Activated T-helper 2 cell treated with anti-CD3 and anti-CD28 coated beads, Interferon-gamma antibody, Interleukin-2, Interleukin-4, amounts not matched to agents 10 μg/mL and 5 μg/mL and 100 μg/mL, durations not matched to agents 14 hours and 24 hours and 36 hours (primary cell): ENCODE measurements around the gene EP400. TPM values are rescaled to one million over a fixed set of nuclear protein-coding genes. Genes with fewer than 3 reads are reported as not detected.

ENCODE experiments used
- DNase-seq: peaks from one replicate; pipeline ENCODE4 v3.0.0; 2021; ENCODE audit warnings: low spot score
- H3K27ac Mint-ChIP-seq: one replicate; pipeline ENCODE4 v1.8.0; 2021; ENCODE audit warnings: mixed read lengths
- H3K27me3 Mint-ChIP-seq: one replicate; pipeline ENCODE4 v1.8.0; 2021; ENCODE audit warnings: low read depth, mixed read lengths
- H3K36me3 Mint-ChIP-seq: one replicate; pipeline ENCODE4 v1.8.0; 2021; ENCODE audit warnings: low read depth, mixed read lengths
- H3K4me1 Mint-ChIP-seq: one replicate; pipeline ENCODE4 v1.8.0; 2021; ENCODE audit warnings: low read depth, mixed read lengths
- H3K4me3 Mint-ChIP-seq: one replicate; pipeline ENCODE4 v1.8.0; 2021; ENCODE audit warnings: low read depth, mild to moderate bottlenecking, moderate library complexity, mixed read lengths
- H3K9me3 Mint-ChIP-seq: one replicate; pipeline ENCODE4 v1.8.0; 2021; ENCODE audit warnings: mixed read lengths
- intact Hi-C: fragments of 100-400 bp; cut with micrococcal nuclease; formaldehyde crosslinking; loops from one replicate; pipeline ENCODE4 v1.15.1; 2023
- total RNA-seq: library from RNA; stranded (reverse); gene quantifications from 2 replicates; pipeline ENCODE4 v1.2.3, GENCODE V29; 2022

EP400 gene
- total RNA-seq, 1 donor from 2014 or later = 57.7 TPM

DNA sequence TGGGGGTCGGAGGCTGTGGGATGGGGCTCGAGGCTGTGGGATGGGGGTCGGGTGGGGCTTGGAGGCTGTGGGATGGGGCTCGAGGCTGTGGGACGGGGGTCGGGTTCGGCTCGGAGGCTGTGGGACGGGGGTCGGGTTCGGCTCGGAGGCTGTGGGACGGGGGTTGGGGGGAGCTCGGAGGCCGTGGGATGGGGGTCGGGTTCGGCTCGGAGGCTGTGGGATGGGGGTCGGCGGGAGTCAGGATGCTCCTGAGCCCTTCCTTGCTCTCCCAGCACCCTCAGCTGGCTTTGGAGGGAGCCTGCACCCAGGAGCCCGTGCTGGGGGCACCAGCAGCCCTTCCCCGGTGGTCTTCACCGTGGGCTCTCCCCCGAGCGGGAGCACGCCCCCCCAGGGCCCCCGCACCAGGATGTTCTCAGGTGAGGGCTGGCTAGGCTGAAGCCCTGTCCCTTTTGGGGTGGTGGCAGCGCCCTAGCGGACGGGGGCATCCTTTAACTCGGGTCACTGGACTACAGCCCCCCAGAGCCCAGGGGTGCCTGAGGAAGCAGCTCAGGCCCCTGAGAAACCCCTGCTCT, 32.5 kb upstream of the EP400 start:
- H3K27ac Mint-ChIP-seq = no peak overlapping the region
- H3K9me3 Mint-ChIP-seq = no peaks in the 10 kb centered on the region
- H3K4me1 Mint-ChIP-seq = no peaks in the 10 kb centered on the region
- intact Hi-C loops = no loop called here
- no peaks in the 10 kb centered on the region for H3K27me3 Mint-ChIP-seq
- DNase-seq = no peak
- H3K4me3 Mint-ChIP-seq = no peak overlapping the region
- no peaks in the 10 kb centered on the region for H3K36me3 Mint-ChIP-seq

DNA sequence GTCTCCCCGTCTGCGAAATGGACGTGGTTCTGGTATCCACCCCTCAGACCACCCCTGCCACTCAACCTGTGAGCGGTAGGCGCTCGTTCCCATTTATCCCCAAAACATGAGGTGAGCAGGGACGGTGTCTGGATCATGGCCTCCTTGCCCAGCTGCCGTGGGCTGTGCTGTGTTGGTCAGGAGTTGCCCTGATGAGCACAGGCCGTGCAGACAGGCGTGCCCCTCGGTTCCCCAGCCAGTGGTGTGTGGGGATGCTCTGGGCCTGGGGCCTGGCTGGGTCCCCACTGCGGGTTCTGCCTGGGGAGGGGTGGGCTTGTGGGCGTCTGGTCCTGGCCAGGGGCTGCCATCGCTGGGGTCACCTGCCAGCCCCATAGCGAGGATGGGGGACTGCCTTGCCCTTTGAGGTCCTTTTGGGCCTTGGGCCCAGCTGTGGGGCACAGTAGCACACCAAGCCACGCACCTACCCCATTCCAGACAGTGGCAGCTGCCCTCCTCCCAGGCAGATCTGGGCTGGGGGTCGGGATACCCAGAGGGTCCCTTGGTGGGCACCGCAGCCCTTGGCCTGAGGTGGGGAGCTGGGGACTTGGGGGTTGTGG, 31.9 kb upstream of the EP400 start:
- H3K27ac Mint-ChIP-seq = no peak overlapping the region
- intact Hi-C loops = no loop called here
- no peaks in the 10 kb centered on the region for H3K36me3 Mint-ChIP-seq
- H3K27me3 Mint-ChIP-seq = no peaks in the 10 kb centered on the region
- DNase-seq = no peak
- no peak overlapping the region for H3K4me3 Mint-ChIP-seq
- H3K9me3 Mint-ChIP-seq = no peaks in the 10 kb centered on the region
- H3K4me1 Mint-ChIP-seq = no peaks in the 10 kb centered on the region

DNA sequence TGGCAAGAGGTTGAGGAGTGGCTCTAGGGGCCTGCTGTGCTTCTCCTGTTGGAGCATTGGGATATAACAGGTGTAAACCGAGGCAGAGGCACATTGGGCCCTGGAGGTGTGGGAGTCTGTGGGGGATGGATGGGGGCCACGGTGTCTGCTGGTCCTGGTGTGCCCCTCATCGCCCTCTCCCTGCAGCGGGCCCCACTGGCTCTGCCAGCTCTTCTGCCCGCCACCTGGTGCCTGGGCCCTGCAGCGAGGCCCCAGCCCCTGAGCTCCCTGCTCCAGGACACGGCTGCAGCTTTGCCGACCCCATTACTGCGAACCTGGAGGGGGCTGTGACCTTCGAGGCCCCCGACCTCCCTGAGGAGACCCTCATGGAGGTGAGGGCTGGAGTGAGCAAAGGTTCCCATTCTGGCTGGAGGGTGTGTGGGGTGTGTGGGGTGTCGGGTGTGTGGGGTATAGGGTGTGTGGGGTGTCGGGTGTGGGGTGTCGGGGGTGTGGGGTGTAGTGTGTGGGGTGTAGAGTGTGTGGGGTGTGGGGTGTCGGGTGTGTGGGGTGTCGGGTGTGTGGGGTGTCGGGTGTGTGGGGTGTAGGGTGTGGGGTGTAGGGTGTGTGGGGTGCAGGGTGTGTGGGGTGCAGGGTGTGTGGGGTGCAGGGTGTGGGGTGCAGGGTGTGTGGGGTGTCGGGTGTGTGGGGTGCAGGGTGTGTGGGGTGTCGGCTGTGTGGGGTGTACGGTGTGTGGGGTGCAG, 31.3 kb upstream of the EP400 start:
- no peak for DNase-seq
- no peaks in the 10 kb centered on the region for H3K9me3 Mint-ChIP-seq
- H3K4me3 Mint-ChIP-seq = no peak overlapping the region
- intact Hi-C loops = no loop called here
- H3K4me1 Mint-ChIP-seq = no peaks in the 10 kb centered on the region
- H3K27ac Mint-ChIP-seq = no peak overlapping the region
- H3K27me3 Mint-ChIP-seq = no peaks in the 10 kb centered on the region
- no peaks in the 10 kb centered on the region for H3K36me3 Mint-ChIP-seq

- Mint-ChIP-seq H3K27me3 (no peaks in the 10 kb centered on the region), H3K36me3 (no peaks in the 10 kb centered on the region), H3K4me3 (no peak overlapping the region), H3K4me1 (no peaks in the 10 kb centered on the region), H3K9me3 (no peaks in the 10 kb centered on the region), H3K27ac (no peak overlapping the region)
- intact Hi-C loops = no loop called here
- DNase-seq = no peak
Measured at GRCh38 chr12:131919051-131919347, 30.7 kb upstream of the EP400 start.

DNA sequence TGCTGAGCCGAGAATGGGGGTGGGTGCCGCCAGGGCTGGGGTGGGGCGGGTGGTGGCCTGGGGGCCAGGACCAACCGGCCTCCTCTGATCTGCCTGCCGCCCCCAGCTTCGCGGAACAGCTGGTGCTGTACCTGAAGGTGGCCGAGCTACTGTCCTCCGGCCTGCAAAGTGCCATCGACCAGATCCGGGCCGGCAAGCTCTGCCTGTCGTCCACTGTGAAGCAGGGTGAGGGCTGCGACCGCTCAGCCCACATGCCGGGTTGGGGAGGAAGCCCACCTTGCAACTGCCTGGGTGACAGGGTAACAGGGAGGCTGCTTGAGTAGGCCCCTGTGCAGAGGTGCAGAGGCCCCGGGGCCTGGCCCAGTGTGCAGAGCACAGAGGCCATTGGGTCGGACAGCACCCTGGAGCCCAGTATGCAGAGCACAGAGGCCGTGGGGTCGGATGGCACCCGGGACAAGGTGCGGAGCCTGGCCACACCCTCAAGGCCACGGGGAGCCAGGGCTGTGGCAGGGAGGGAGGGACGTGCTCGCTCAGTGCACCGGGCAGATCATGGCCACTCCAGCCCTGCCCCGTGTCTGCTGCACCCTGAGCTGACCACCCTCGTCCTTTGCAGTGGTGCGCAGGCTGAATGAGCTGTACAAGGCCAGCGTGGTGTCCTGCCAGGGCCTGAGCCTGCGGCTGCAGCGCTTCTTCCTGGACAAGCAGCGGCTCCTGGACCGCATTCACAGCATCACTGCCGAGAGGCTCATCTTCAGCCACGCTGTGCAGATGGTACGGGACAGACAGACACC, 30.2 kb upstream of the EP400 start:
- intact Hi-C loops = no loop called here
- Mint-ChIP-seq H3K27ac (no peak overlapping the region), H3K27me3 (no peaks in the 10 kb centered on the region), H3K36me3 (no peaks in the 10 kb centered on the region), H3K4me3 (no peak overlapping the region), H3K4me1 (peaks cover 2% of the 10 kb centered on the region), H3K9me3 (no peaks in the 10 kb centered on the region)
- no peak for DNase-seq

GRCh38 chr12:131920157-131920508, 29.6 kb upstream of the EP400 start:
- Mint-ChIP-seq H3K4me1 (peaks cover 3% of the 10 kb centered on the region), H3K27me3 (no peaks in the 10 kb centered on the region), H3K9me3 (no peaks in the 10 kb centered on the region), H3K36me3 (no peaks in the 10 kb centered on the region), H3K27ac (no peak overlapping the region), H3K4me3 (no peak overlapping the region)
- DNase-seq = no peak
- intact Hi-C loops = no loop called here

DNA sequence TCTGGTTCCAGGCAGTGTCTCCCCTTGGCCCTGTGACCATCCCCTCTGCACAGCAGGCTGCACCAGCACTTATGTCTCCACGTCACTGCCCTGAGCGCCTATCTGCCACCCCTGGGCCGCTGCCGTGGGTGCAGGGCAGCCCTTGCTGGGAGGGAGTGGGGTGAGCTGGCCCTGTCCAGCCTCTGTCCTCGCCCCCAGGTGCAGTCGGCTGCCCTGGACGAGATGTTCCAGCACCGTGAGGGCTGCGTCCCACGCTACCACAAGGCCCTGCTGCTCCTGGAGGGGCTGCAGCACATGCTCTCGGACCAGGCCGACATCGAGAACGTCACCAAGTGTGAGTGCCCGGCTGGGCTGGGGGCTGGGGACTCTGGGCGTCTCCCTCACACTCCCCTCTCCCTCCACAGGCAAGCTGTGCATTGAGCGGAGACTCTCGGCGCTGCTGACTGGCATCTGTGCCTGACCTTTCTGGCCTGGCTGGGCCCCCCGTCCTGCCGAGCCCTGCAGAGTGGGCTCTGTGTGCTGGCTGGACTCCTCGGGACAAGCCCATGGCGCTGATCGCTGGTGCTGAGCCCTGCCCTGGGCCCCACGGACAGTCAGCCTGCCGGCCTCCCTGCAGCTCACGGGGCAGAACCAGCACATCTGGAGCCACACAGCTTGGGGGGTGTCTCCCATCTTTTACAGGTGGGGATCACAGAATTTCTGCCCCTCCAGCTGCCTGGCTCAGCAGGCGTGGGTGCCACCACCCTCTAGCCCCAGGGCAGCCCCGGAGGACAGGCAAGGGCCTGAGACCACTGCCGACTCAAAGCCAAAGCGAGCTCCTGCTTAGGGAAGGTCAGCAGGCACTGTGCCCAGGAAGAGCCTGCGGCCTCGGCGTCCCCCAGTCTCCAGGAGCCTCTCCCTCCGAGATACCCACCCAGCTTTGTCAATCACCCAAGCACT, 28.6 kb upstream of the EP400 start:
- Mint-ChIP-seq H3K4me1 (peaks cover 3% of the 10 kb centered on the region), H3K27ac (no peak overlapping the region), H3K36me3 (no peaks in the 10 kb centered on the region), H3K9me3 (no peaks in the 10 kb centered on the region), H3K27me3 (no peaks in the 10 kb centered on the region), H3K4me3 (no peak overlapping the region)
- DNase-seq = no peak
- intact Hi-C loops = no loop called here

- no peak for DNase-seq
- H3K4me3 Mint-ChIP-seq = no peak overlapping the region
- no peak overlapping the region for H3K27ac Mint-ChIP-seq
Measured at GRCh38 chr12:131921866-131922769, 27.6 kb upstream of the EP400 start.

DNA sequence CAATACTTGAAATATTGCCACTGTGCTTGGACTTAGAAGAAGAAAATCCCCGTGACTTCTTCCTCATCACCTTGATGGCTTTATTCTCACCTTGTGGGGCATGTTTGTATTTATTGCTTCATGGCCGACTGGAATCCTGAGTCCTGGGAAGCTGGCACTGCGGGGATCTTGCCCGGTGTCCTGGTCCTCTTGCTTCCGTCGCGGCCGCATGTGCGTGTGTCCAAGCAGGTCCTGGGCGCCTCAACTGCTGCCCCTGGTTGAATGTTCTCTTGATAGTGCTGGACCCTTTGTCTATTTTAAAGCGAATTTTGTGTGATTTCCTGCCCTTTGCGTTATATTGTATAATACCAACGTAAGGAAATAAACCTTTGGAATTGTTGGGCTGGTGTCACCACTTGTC, 27.0 kb upstream of the EP400 start:
- H3K27ac Mint-ChIP-seq = no peak overlapping the region
- peaks cover 4% of the 10 kb centered on the region for H3K4me1 Mint-ChIP-seq
- no peak for DNase-seq
- no peaks in the 10 kb centered on the region for H3K9me3 Mint-ChIP-seq
- no peak overlapping the region for H3K4me3 Mint-ChIP-seq
- H3K36me3 Mint-ChIP-seq = no peaks in the 10 kb centered on the region
- no peaks in the 10 kb centered on the region for H3K27me3 Mint-ChIP-seq
- intact Hi-C loops = no loop called here

More at GRCh38 chr12:131921866-131922769, 27.6 kb upstream of the EP400 start:
- no peaks in the 10 kb centered on the region for H3K36me3 Mint-ChIP-seq
- intact Hi-C loops = no loop called here
- no peaks in the 10 kb centered on the region for H3K27me3 Mint-ChIP-seq
- H3K9me3 Mint-ChIP-seq = no peaks in the 10 kb centered on the region
- peaks cover 3% of the 10 kb centered on the region for H3K4me1 Mint-ChIP-seq

DNA sequence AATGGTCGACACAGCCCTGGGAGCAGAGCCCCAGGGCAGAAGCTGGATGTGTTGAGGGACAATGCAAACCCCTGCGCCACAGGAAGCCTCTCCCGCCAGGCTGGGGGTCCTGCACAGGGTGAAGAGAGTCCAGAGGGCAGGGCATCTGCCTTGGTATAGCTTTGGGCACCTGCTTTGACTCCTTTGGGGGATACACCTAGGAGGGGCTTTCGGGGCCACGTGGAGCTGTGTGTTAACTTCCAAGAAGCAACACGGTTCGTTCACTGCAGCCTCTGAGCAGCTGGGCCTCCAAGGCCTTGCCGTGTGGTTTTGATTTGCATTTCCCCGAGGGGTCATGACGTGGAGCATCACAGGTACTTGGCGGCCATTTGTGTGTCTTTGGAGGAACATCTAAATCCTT, 26.5 kb upstream of the EP400 start:
- no peak overlapping the region for H3K4me3 Mint-ChIP-seq
- DNase-seq = no peak
- H3K36me3 Mint-ChIP-seq = no peaks in the 10 kb centered on the region
- H3K9me3 Mint-ChIP-seq = no peaks in the 10 kb centered on the region
- no peak overlapping the region for H3K27ac Mint-ChIP-seq
- H3K4me1 Mint-ChIP-seq = peaks cover 8% of the 10 kb centered on the region
- intact Hi-C loops = no loop called here
- H3K27me3 Mint-ChIP-seq = no peaks in the 10 kb centered on the region

DNA sequence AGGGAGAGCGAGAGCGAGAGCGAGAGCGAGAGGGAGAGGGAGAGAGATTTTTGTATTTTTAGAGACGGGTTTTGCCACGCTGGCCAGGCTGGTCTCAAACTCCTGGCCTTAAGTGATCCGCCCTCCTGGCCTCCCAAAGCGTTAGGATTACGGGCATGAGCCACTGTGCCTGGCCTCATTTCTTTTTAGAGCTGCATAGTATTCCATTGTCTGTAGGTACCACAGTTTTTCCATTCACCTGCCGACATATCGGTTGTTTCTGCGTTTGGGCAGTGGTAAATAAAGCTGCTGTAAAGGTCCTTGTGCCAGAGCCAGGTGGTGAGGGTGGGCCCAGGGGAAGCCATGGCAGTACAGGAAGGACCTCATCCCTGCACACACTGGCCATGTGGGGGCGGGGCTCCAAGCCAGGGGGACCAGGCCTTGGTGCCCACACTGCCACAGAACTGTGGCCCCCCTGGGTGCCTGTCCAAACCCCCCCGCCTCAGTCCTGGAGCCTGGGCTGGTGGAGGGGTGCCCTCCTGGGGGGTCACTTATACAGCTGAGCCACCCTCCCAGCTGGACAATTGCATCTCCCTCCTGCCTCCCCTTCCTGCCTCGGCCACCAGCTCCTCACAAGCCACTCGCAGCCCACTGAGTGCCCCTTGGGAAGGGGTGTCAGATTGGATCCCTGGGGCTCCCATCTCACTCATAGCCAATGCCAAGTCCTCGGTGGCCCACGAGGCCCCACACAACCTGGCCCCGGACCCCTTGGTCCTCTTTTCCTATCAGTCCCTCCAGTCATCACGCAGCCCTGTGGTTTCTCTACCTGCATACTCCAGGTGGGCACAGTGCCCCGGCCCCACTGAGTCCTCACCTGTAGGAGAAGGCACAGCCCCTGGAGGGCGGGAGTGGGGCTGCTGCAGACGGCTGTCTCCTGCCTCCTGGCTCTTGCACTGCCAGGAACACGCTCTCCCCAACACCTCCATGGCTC, 22.3 kb upstream of the EP400 start:
- Mint-ChIP-seq H3K27me3 (no peaks in the 10 kb centered on the region), H3K9me3 (no peaks in the 10 kb centered on the region), H3K27ac (no peak overlapping the region), H3K4me1 (peaks cover 14% of the 10 kb centered on the region), H3K4me3 (peak overlapping the region; percentile 86), H3K36me3 (peaks cover 21% of the 10 kb centered on the region)
- no peak for DNase-seq
- intact Hi-C loops = no loop called here
